Liver (tissue), 3 donors: ENCODE results near the gene ATG4C.

ENCODE experiments used
- EGR1 ChIP-seq, 2 donors: IDR thresholded peaks; 2 replicates each; pipeline ENCODE4 v1.6.1; 2016 to 2018; ENCODE audit warnings: antibody characterized with exemption in 2 of 2, low read depth in 2 of 2
- GABPA ChIP-seq, 2 donors: IDR thresholded peaks in 1 of 2; conservative IDR thresholded peaks in 1 of 2; 2 replicates each; pipeline ENCODE4 v1.6.1; 2016; ENCODE audit warnings: antibody characterized with exemption in 2 of 2, mild to moderate bottlenecking in 1 of 2, moderate library complexity in 1 of 2
- HNF4A ChIP-seq, 2 donors: conservative IDR thresholded peaks; 2 replicates each; pipeline ENCODE4 v1.6.1; 2016; ENCODE audit warnings: antibody characterized with exemption in 2 of 2, mild to moderate bottlenecking in 2 of 2
- JUND ChIP-seq, 2 donors: IDR thresholded peaks; 2 replicates each; pipeline ENCODE4 v1.6.1; 2016; ENCODE audit warnings: antibody characterized with exemption in 2 of 2
- RAD21 ChIP-seq, 2 donors: IDR thresholded peaks; 2 replicates each; pipeline ENCODE4 v1.6.1; 2016; ENCODE audit warnings: antibody characterized with exemption in 2 of 2, mild to moderate bottlenecking in 2 of 2
- RXRA ChIP-seq, 2 donors: IDR thresholded peaks; 2 replicates each; pipeline ENCODE4 v1.6.1; 2017 to 2018; ENCODE audit warnings: antibody characterized with exemption in 2 of 2, mild to moderate bottlenecking in 1 of 2
- SP1 ChIP-seq: IDR thresholded peaks from 2 replicates; pipeline ENCODE4 v1.6.1; 2018; ENCODE audit warnings: antibody characterized with exemption, mild to moderate bottlenecking
- TAF1 ChIP-seq: conservative IDR thresholded peaks from 2 replicates; pipeline ENCODE4 v1.6.1; 2016; ENCODE audit warnings: antibody characterized with exemption, mild to moderate bottlenecking
- YY1 ChIP-seq: IDR thresholded peaks from 2 replicates; pipeline ENCODE4 v1.6.1; 2016; ENCODE audit warnings: antibody characterized with exemption, mild to moderate bottlenecking
- TF ChIP-seq, protein P1 (sequence below): fragments of 150-350 bp; IDR thresholded peaks from 2 replicates; pipeline ENCODE4 v1.5.1; 2017; ENCODE audit warnings: improper control_type of control experiment, low read depth, low read length; ENCODE audit not compliant: missing input control
- TF ChIP-seq, protein P2 (sequence below): IDR thresholded peaks from 2 replicates; pipeline ENCODE4 v1.6.1; 2016; ENCODE audit warnings: antibody characterized with exemption
- TF ChIP-seq, protein P3 (sequence below): IDR thresholded peaks from 2 replicates; pipeline ENCODE4 v1.6.1; 2016; ENCODE audit warnings: antibody characterized with exemption, mild to moderate bottlenecking
- TF ChIP-seq, protein P4 (sequence below): IDR thresholded peaks from 2 replicates; pipeline ENCODE4 v1.6.1; 2016; ENCODE audit warnings: antibody characterized with exemption
- donor health status: healthy.
- donor health status: healthy.

DNA sequence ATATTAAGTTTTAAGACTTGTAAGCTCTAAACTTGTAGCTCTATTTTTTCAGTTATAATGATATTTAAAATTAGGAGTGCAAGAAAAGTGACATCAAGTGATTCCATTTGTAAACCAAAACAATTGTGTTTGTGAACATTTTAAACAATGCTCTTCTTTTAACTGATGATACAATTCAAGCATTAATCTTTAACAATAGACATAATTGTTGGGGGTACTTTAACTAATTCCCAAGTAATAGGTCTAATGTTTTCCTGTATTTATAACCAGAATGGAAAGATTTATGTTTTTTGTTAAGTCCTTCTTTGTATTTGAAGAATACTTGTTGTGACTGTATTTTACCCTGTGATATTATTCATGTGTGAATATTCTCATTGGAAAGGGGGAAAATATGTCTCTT lies 6.8 kb downstream of the ATG4C start:
- TF ChIP-seq TAF1 (no peak), GABPA (IDR thresholded peaks at IDR 0.05 in 1 of 2, conservative IDR thresholded peaks at IDR 0.05 in 1 of 2) (no peak), HNF4A (conservative IDR thresholded peaks at IDR 0.05) (no peak), JUND (IDR thresholded peaks at IDR 0.05) (no peak), YY1 (no peak), RAD21 (IDR thresholded peaks at IDR 0.05) (no peak), EGR1 (IDR thresholded peaks at IDR 0.05; ENCODE audit: low read depth in 2 of 2) (no peak), SP1 (no peak), RXRA (IDR thresholded peaks at IDR 0.05) (no peak)
- TF ChIP-seq, protein P1, sequence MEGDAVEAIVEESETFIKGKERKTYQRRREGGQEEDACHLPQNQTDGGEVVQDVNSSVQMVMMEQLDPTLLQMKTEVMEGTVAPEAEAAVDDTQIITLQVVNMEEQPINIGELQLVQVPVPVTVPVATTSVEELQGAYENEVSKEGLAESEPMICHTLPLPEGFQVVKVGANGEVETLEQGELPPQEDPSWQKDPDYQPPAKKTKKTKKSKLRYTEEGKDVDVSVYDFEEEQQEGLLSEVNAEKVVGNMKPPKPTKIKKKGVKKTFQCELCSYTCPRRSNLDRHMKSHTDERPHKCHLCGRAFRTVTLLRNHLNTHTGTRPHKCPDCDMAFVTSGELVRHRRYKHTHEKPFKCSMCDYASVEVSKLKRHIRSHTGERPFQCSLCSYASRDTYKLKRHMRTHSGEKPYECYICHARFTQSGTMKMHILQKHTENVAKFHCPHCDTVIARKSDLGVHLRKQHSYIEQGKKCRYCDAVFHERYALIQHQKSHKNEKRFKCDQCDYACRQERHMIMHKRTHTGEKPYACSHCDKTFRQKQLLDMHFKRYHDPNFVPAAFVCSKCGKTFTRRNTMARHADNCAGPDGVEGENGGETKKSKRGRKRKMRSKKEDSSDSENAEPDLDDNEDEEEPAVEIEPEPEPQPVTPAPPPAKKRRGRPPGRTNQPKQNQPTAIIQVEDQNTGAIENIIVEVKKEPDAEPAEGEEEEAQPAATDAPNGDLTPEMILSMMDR = no peak
- TF ChIP-seq, protein P2, sequence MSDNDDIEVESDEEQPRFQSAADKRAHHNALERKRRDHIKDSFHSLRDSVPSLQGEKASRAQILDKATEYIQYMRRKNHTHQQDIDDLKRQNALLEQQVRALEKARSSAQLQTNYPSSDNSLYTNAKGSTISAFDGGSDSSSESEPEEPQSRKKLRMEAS = no peak
- TF ChIP-seq, protein P3, sequence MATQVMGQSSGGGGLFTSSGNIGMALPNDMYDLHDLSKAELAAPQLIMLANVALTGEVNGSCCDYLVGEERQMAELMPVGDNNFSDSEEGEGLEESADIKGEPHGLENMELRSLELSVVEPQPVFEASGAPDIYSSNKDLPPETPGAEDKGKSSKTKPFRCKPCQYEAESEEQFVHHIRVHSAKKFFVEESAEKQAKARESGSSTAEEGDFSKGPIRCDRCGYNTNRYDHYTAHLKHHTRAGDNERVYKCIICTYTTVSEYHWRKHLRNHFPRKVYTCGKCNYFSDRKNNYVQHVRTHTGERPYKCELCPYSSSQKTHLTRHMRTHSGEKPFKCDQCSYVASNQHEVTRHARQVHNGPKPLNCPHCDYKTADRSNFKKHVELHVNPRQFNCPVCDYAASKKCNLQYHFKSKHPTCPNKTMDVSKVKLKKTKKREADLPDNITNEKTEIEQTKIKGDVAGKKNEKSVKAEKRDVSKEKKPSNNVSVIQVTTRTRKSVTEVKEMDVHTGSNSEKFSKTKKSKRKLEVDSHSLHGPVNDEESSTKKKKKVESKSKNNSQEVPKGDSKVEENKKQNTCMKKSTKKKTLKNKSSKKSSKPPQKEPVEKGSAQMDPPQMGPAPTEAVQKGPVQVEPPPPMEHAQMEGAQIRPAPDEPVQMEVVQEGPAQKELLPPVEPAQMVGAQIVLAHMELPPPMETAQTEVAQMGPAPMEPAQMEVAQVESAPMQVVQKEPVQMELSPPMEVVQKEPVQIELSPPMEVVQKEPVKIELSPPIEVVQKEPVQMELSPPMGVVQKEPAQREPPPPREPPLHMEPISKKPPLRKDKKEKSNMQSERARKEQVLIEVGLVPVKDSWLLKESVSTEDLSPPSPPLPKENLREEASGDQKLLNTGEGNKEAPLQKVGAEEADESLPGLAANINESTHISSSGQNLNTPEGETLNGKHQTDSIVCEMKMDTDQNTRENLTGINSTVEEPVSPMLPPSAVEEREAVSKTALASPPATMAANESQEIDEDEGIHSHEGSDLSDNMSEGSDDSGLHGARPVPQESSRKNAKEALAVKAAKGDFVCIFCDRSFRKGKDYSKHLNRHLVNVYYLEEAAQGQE = no peak
- TF ChIP-seq, protein P4, sequence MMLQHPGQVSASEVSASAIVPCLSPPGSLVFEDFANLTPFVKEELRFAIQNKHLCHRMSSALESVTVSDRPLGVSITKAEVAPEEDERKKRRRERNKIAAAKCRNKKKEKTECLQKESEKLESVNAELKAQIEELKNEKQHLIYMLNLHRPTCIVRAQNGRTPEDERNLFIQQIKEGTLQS = no peak
